Measurements from ENCODE around the gene SIPA1L3.

- TF ChIP-seq ZNF274 (IDR thresholded peaks at IDR 0.05; ENCODE audit: low read depth, low read length), result no peak
- TF ChIP-seq SUZ12 (IDR thresholded peaks at IDR 0.05; ENCODE audit: extremely low read depth, insufficient read depth, insufficient read length), result no peak
- TF ChIP-seq YY1 (IDR thresholded peaks at IDR 0.05; ENCODE audit: insufficient read depth, insufficient read length), result no peak
These were observed 76.9 kb downstream of the SIPA1L3 start for GRCh38 chr19:37983916-37984315.
